ENCODE measurements around the gene TMEM266.
A peak's percentile ranks its signal among the peaks of the same experiment; 100 is the strongest.

The TMEM266 gene

DNA sequence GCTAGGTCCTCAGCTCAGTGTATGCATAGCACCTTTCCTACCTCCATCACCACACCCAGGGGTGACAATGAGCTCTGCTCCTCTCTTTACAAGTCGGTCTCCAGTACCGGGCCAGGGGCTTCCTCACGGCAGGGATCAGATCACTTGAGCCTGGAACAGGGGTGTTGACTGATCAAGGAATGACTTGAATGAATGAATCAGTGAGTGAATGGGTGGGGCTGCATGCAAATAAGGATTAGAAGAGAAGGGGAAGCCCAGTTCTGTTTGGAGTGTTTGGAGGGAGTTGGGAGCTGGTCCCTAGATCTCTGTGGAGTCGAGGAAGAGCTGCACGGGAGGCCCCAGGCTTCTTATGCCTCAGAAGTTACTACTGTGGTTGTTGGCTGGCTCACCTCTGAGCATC, 87.0 kb downstream of the TMEM266 start:
- FAIRE-seq, result no peak
- no peak for DNase-seq (ENCODE audit: insufficient read length, low spot score)
- TF ChIP-seq, protein P1, sequence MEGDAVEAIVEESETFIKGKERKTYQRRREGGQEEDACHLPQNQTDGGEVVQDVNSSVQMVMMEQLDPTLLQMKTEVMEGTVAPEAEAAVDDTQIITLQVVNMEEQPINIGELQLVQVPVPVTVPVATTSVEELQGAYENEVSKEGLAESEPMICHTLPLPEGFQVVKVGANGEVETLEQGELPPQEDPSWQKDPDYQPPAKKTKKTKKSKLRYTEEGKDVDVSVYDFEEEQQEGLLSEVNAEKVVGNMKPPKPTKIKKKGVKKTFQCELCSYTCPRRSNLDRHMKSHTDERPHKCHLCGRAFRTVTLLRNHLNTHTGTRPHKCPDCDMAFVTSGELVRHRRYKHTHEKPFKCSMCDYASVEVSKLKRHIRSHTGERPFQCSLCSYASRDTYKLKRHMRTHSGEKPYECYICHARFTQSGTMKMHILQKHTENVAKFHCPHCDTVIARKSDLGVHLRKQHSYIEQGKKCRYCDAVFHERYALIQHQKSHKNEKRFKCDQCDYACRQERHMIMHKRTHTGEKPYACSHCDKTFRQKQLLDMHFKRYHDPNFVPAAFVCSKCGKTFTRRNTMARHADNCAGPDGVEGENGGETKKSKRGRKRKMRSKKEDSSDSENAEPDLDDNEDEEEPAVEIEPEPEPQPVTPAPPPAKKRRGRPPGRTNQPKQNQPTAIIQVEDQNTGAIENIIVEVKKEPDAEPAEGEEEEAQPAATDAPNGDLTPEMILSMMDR (IDR thresholded peaks at IDR 0.05; ENCODE audit: insufficient read depth, missing control alignments), result no peak

DNA sequence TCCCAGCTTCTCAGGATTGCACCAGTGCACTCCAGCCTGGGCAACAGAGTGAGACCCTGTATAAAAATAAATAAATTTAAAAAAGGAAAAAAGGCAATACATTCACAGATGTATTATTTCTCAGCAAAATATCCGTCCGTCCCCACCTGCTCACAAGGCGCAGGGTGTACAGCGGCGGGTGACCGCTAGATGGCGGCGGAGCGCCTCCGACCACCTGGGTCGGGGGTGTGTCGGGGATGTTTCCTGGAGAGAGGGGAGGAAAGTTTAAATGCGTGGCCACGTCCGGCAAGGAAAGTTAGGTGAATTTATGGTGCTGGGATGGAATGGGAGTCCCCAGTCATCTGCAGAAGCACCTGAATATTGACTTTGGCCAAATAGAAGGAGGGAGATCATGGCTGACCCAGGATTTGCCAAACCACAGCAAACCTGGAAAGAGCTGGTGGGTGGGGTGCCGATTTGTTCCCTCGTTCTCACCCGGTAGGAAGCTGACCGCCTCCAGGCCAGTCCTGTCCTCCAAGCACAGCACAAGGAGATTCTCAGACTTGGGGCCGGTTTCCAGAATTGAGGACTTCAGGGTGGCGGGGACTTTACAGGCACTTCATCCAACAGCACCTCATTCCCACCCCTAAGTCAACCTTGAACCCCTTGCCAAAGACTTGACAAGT, 88.3 kb downstream of the TMEM266 start:
- no peak for FAIRE-seq
- DNase-seq (ENCODE audit: insufficient read length, low spot score), result peak; percentile 79
- TF ChIP-seq, protein P1 (IDR thresholded peaks at IDR 0.05; ENCODE audit: insufficient read depth, missing control alignments), result peak; percentile 92

DNA sequence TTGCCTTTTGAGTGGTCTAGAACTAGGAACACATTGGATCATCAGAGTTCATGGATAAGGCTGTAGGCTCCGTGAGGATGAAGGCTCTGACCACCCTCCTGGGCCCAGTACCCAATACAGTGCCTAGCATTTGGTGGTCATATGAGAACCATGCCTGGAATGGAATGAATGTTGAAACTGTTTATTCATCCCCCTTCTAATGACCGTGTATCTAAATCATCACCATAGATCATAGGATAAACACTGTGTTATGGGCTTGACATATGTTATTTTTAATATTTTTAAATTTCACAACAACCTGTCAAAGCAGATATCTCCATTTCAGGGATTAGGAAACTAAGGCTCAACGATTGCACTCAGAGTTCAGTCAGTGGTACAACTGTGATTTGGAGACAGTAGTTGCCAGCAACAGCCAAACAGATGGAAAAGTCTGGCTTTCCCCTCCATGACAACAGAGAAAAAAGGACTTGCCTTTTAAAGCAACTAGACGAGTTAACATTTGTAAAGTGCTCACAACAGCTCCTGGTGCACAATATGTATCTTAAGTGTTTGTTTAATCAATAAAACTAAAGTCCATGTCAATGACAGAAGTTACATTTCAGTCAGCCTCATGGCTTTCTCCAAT, 89.6 kb downstream of the TMEM266 start:
- FAIRE-seq, result no peak
- TF ChIP-seq, protein P1 (IDR thresholded peaks at IDR 0.05; ENCODE audit: insufficient read depth, missing control alignments), result no peak
- DNase-seq (ENCODE audit: insufficient read length, low spot score), result no peak

DNA sequence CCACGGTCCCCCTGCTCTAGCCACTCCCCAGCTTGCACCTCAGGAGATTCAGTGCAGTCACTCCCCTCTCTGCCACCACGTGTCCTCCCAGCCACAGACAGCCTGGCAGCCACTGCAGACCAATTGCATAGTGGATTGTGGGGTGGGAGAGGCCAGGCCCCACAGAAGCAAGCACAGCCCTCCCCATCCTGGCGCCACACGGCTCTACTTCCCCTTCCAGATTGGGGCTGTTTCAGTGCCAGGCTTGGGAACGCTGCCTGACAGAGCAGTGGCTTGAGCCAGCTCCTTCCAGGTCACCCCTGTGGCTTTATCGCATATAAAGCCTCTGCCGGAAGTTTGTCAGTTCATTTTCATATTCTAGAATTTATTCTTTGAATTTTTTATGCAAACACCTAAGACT, 90.7 kb downstream of the TMEM266 start:
- TF ChIP-seq, protein P1 (IDR thresholded peaks at IDR 0.05; ENCODE audit: insufficient read depth, missing control alignments), result no peak
- DNase-seq (ENCODE audit: insufficient read length, low spot score) (no peak), FAIRE-seq (no peak)

DNA sequence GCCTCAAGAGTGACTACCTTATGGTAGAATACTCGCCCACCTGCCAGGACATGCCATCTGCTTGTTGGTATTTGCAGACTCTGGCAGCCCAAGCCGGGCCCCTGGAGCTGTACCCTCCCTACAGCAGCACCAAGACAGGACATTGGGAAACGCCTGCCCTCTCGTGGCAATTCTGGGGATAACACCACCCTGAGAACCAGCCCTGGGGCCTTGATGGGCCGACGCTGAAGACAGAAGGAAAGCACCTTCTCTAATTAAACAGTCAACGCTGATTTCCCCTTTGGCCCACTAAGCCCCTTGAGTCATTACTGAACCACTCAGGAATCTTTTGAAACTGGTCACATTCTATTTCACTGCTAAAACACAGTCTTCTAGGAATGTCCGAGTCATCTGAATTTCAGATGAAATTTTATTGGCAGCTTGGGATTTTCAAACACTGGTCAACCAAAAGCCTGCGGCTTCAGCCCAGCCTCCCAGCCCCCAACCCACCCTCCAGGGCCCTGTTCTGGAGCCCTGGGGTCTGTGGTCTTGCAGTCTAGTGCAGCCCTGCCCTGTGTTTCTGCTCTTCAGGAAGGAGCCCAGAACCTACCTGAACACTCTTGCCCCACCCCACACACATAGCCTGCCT, 91.3 kb downstream of the TMEM266 start:
- peak; percentile 68 for DNase-seq (ENCODE audit: insufficient read length, low spot score)
- FAIRE-seq, result no peak

DNA sequence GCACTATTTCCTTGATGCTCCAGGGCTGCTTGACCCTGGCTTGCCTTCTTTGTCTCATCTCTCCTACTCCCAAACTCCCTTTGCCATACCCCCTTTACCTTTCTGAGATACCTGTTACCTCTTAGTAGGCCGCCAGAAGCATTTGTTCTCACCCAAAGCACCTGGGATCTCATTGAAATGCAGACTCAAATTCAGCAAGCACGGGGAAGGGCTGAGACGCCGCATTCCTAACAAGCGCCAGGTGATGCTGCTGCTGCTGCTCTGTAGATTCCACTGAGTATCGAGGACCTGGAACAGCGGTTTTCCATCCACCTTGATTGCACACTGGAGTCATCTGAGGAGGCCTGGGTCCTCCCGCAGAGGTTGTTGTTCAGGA, 91.8 kb downstream of the TMEM266 start:
- TF ChIP-seq, protein P1 (IDR thresholded peaks at IDR 0.05; ENCODE audit: insufficient read depth, missing control alignments), result no peak
- DNase-seq (ENCODE audit: insufficient read length, low spot score), result no peak
- FAIRE-seq, result no peak

More for the DNA sequence above, 91.3 kb downstream of the TMEM266 start:
- TF ChIP-seq, protein P1 (IDR thresholded peaks at IDR 0.05; ENCODE audit: insufficient read depth, missing control alignments), result peak; percentile 80

DNA sequence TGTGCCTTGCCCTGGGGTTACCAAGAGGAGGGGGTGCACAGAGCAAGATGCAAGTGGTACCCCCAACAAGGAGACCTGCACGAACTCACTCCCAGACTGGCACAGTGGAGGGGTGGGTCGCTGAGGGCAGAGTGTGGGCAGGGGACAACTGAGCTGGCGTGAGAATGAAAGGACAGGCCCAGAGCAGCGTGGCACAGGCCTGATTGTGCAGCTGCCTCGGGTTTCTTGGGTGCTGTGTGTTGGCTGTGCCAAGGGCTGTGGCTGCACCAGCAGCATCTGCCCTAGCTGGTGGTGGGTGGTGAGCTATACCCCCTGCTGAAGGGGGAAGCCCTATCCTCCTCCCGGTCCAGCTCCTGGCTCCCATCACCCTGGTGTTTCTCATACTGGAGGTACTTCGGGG, 92.4 kb downstream of the TMEM266 start:
- FAIRE-seq (no peak), DNase-seq (ENCODE audit: insufficient read length, low spot score) (no peak)
- TF ChIP-seq, protein P1 (IDR thresholded peaks at IDR 0.05; ENCODE audit: insufficient read depth, missing control alignments), result no peak

Data from D721Med (cell line).